Transverse colon (tissue), 4 donors: ENCODE results near the gene ROR1.

Experiments
- EP300 ChIP-seq: sonication (generic); formaldehyde crosslinking; IDR thresholded peaks from one replicate; pipeline ENCODE4 v1.6.1; 2017; ENCODE audit warnings: antibody characterized with exemption, low read depth
- POLR2AphosphoS5 ChIP-seq, 3 donors: sonication (generic); formaldehyde crosslinking; IDR thresholded peaks; one replicate each; pipeline ENCODE4 v1.6.1; 2016; ENCODE audit warnings: antibody characterized with exemption in 3 of 3
- TF ChIP-seq, protein P1 (sequence below), 5 experiments: fragments of 200-600 bp in 3 of 5; fragments of 450-650 bp in 2 of 5; sonication (generic) in 3 of 5; IDR thresholded peaks; 1 replicate in 2 of 5; 2 replicates in 3 of 5; pipeline ENCODE4 v1.5.1; 2016 to 2017; ENCODE audit warnings: antibody characterized with exemption in 5 of 5, inconsistent platforms in 3 of 5, mild to moderate bottlenecking in 2 of 5, moderate library complexity in 1 of 5

DNA sequence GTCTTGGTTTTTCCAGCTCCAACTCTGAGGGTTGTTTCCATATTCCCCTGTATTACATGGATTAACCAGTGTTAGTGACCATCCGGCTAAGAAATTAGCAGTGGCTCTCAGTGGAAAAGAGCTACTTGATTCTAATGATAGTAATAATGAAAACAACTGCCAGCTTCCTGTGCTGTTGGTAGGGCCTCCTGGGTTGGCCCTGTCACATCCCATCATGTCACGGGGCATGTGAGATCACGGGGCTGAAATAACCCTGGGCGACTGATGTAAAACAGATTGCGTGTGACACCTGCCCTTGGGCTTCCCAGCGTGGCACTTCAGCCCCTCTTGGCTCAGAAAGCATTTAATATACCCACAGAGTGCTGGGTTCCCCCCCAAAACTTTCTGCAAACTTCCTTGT lies 149.0 kb downstream of the ROR1 start:
- TF ChIP-seq POLR2AphosphoS5 (IDR thresholded peaks at IDR 0.05) = no peak
- TF ChIP-seq, protein P1, sequence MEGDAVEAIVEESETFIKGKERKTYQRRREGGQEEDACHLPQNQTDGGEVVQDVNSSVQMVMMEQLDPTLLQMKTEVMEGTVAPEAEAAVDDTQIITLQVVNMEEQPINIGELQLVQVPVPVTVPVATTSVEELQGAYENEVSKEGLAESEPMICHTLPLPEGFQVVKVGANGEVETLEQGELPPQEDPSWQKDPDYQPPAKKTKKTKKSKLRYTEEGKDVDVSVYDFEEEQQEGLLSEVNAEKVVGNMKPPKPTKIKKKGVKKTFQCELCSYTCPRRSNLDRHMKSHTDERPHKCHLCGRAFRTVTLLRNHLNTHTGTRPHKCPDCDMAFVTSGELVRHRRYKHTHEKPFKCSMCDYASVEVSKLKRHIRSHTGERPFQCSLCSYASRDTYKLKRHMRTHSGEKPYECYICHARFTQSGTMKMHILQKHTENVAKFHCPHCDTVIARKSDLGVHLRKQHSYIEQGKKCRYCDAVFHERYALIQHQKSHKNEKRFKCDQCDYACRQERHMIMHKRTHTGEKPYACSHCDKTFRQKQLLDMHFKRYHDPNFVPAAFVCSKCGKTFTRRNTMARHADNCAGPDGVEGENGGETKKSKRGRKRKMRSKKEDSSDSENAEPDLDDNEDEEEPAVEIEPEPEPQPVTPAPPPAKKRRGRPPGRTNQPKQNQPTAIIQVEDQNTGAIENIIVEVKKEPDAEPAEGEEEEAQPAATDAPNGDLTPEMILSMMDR (IDR thresholded peaks at IDR 0.05) = no peak
- TF ChIP-seq EP300 = no peak
